Activated CD8-positive, alpha-beta memory T cell treated with anti-CD3 and anti-CD28 coated beads, Interleukin-2, amount 50 U/mL, for 1 hour (primary cell): ENCODE data around the gene TIE1.

Source experiments
- DNase-seq: peaks from one replicate; pipeline ENCODE4 v3.0.0-alpha.2; 2020; ENCODE audit errors: extremely low read depth

The TIE1 gene

GRCh38 chr1:43338001-43338400 is 37.2 kb downstream of the TIE1 start:
- DNase-seq, result no peak

DNA sequence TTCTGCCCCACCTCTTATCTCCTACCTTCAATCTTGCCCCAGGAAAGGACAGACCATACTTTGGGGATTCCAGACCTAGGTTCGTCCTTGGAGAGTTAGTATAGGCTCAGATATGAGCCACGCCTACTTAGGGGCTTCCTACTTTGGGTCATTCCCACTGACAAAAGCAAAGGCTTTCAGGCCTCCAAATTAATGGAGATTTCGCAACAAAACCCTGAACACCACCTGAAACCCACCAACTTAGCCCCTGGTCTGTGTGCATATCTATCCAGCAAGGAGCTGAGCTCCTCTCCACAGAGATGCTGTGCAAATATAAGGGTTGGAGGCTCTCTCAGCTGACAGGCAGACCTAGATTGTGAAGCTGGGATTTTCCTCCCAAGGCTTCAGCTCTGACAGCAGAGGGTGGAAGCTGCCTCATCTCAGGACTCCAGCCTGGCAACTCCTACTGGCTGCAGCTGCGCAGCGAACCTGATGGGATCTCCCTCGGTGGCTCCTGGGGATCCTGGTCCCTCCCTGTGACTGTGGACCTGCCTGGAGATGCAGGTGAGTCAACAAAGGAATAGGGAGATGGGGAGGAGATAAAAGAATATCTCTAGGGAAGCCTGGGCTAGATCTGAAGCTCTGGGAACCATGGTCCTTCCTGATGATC is 38.9 kb downstream of the TIE1 start:
- DNase-seq, result no peak

- no peak for DNase-seq
These were observed 39.8 kb downstream of the TIE1 start for GRCh38 chr1:43340559-43340958.

DNA sequence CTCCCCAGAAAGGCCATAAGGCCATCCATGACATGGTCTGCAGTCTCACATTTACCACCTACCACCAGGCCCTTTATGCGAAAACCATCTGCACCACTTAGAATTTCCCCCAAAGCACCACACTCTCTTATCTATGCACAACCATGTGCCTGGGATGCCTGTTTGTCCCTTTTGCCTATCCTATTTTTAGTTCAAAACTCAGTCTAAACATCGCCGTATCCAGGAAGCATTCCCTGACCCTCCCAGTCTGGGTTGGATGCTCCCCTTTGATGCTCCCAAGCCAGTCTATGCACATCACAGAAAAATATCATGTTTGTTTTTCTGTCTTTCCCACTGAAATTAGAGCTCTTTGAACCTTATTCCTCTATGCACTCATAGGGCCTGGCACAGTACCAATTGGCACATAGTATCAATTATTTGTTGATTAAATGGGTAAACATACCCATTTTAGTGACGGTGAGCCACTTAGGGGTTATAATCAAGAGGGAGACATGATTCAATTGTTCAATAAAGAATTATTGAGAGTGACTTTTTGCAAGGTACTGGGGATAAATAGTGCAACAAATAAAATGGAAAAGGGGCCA is 43.6 kb downstream of the TIE1 start:
- DNase-seq, result no peak

GRCh38 chr1:43345120-43345519 is 44.3 kb downstream of the TIE1 start:
- DNase-seq, result no peak

DNA sequence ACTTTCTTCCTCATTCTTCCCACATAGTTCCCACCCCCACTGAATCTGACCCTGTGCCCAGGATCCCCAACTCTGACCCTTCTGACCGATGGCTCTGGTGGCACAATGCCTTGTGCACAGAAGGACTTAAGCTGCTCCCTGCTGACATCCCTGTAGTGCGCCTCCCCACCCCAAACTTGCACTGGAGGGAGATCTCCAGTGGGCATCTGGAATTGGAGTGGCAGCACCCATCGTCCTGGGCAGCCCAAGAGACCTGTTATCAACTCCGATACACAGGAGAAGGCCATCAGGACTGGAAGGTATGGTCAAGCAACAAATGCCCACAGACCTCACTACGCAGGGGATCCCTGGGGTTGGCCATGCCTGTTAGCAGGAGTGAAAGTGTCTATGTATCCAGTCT is 45.9 kb downstream of the TIE1 start:
- no peak for DNase-seq

DNA sequence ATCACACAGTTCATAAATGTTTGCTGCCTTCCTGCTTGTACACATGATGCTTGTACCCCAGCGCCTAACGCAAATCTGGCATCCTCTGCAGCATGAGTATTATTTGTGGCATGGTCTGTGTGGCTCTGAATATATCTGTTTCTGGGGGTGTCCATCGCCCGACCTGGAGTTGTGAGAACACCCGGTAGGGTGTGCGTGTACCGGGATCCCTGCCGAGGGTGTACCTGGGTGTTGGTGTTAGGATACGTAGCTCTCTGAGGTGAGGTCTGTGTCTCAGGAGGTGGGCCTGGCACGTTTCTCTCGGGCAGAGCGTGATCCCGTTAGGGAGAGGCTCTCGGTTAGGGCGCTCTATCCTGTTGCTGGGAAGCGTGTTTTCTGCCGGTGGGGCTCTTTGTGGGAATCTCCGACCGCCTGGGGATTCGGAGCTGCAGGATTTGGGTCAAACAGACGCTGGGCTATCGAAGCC is 47.6 kb downstream of the TIE1 start:
- no peak for DNase-seq

- DNase-seq, result peak; percentile 43
These were observed 48.2 kb downstream of the TIE1 start for GRCh38 chr1:43348809-43349593.

DNA sequence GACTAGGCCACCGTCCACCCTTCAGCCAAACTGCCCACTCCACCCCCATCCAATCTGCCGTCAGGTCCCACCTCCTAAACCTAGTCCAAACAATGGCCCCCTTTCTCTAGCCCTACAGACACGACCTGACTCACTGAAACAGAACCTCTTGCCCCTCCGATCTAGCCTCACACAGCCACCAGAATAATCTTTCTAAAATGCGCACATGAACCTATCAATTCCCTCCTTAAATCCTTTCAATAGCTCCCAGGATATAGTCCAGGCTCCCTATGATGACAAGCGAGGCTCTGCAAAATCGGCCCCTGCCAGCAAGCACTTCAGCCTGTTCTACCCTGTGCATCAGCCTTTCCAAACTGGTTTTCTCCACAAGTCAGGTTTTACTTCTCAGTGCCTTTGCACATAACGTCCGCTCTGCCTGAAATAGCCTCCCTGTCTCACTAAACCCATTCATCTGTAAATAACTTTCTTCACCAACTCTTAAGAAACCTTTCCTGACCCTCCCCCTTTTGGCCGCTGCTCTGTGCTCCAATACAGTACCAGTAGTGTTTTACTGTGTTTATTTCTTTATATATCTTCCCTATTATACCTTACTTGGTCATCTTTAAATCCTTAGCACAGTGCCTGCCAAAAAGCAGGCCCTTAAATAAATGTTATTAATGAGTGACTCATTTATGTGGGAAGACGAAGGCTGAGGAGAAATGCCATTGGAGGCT is 49.0 kb downstream of the TIE1 start:
- DNase-seq, result no peak

GRCh38 chr1:43350976-43351375 is 50.2 kb downstream of the TIE1 start:
- DNase-seq, result no peak

GRCh38 chr1:43351421-43352350 is 50.9 kb downstream of the TIE1 start:
- no peak for DNase-seq

DNA sequence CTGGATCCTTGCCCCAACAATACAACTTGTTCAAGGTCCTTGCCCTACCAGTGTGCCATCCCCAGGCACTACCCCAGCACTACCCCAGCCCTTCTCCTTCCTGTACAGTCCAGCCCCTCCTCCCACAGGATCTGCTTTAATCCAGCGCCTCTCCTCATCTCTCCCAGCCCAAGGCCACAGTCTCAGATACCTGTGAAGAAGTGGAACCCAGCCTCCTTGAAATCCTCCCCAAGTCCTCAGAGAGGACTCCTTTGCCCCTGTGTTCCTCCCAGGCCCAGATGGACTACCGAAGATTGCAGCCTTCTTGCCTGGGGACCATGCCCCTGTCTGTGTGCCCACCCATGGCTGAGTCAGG is 51.5 kb downstream of the TIE1 start:
- no peak for DNase-seq

DNA sequence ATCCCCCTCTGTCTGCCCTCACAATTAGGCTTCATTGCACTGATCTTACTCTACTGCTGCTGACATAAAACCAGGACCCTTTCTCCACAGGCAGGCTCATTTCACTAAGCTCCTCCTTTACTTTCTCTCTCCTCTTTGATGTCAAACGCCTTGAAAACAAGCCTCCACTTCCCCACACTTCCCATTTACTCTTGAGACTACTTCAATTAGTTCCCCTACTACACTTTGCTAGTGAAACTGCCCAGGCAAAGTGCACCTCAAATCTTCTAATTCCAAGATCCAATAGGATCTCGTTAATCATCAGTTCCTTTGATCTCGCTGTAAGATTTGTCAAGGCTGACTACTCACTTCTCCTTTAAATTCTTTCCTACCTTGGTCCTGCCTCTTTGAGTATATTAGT is 52.1 kb downstream of the TIE1 start:
- DNase-seq, result no peak

DNA sequence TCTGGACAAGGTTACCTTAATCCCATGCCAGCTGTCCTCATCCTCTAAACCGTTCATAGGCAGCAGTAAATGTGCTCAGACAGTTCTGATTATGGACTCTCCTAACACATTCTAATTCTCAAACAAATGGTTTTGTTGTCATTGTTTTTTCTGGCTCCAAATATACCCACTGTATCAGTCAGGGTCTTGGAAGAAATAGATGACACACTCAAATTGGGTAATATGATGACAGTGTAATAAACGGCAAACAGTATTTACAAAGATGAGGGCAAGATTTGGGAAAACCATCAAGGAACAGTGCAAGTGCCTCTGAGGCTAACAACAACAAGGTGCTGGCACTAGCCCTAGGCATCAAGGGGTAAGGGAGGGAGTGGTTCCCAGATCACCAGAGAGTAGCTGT is 53.7 kb downstream of the TIE1 start:
- DNase-seq, result no peak

GRCh38 chr1:43354936-43355335 is 54.2 kb downstream of the TIE1 start:
- no peak for DNase-seq

DNA sequence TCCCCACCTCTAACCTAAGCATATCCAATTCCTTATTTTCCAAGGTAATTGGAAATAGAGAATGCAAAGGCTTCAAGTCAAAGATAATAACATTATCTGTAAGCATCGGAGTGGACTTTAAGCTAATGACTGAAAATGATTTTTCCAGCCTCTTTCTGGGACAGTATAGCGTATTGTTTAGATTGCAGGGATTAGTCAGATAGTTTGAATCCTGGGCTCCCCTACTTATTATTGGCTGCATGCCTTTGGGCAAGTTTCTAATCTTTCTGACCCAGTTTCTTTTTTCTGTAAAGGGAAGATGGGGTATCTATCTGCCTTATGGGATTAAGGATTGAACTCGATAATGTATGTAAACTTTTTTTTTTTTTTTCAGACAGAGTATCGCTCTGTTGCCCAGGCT is 56.5 kb downstream of the TIE1 start:
- no peak for DNase-seq

GRCh38 chr1:43358121-43358745 is 57.5 kb downstream of the TIE1 start:
- no peak for DNase-seq

DNA sequence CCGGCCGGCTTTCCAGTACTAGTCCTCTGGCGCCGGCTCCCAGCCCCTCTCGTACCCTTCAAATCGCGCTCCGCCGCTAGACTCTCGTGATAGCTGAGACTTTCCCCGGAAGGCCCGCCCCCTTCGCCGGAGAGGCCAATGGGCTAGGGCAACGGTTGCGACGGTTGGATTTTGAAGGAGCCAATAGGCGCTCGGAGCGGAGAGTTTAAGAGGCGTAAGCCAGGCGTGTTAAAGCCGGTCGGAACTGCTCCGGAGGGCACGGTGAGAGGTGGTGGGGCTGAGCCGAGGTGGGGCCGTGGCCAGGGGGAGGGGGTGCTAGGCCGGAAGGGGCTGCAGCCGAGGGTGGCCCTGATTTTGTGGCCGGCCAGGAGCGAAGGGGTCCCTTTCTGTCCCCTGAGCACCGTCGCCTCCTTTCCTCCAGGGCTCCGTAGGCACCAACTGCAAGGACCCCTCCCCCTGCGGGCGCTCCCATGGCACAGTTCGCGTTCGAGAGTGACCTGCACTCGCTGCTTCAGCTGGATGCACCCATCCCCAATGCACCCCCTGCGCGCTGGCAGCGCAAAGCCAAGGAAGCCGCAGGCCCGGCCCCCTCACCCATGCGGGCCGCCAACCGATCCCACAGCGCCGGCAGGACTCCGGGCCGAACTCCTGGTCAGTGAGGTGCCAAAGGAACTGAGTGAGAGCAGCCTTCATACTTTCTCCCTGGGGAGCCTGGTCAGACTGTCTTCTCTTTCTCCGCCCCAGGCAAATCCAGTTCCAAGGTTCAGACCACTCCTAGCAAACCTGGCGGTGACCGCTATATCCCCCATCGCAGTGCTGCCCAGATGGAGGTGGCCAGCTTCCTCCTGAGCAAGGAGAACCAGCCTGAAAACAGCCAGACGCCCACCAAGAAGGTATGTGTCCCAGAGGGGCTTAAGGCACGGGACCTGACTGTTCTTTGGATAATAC is 58.2 kb downstream of the TIE1 start, which contains the start of gene CDC20:
CDC20 (plus strand) TSS at position 236 of the 948 bp plus-strand sequence; CDS start at position 471, 235 bp downstream.
- DNase-seq, result peak; percentile 89

DNA sequence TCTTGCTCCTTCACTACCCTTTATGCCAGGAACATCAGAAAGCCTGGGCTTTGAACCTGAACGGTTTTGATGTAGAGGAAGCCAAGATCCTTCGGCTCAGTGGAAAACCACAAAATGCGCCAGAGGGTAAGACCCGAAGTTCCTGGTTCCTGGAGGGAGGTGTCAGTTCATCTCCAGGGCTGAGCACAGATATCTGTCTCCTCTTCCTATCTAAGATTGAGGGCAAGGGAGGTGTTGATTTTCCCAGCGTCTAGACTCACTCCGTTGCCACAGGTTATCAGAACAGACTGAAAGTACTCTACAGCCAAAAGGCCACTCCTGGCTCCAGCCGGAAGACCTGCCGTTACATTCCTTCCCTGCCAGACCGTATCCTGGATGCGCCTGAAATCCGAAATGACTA is 58.9 kb downstream of the TIE1 start:
- no peak for DNase-seq

DNA sequence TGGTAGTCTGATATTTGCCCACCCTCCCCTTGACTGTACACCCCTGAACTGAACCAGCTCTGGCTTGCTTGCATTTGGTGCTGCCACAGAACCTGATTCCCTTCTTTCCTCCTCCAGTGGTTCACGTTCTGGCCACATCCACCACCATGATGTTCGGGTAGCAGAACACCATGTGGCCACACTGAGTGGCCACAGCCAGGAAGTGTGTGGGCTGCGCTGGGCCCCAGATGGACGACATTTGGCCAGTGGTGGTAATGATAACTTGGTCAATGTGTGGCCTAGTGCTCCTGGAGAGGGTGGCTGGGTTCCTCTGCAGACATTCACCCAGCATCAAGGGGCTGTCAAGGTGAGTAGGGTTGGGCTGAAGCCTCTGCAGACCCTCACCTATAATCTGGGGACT is 59.8 kb downstream of the TIE1 start:
- no peak for DNase-seq
